Sigmoid colon (tissue), 4 donors: ENCODE measurements around the gene NOP14.
"Not testable (repeated sequence)": the region's sequence is repeated elsewhere in the genome, so short reads cannot be mapped to it uniquely, and the experiment has no call there.

Source experiments
- EP300 ChIP-seq, 4 donors: sonication (generic); formaldehyde crosslinking; IDR thresholded peaks; one replicate each; pipeline ENCODE4 v1.6.1; 2017; ENCODE audit warnings: antibody characterized with exemption in 4 of 4
- POLR2A ChIP-seq, 2 donors: fragments of 450-650 bp; IDR thresholded peaks; one replicate each; pipeline ENCODE4 v1.6.1; 2016; ENCODE audit warnings: antibody characterized with exemption in 2 of 2, mild to moderate bottlenecking in 2 of 2, moderate library complexity in 2 of 2
- TF ChIP-seq, protein P1 (sequence below), 4 experiments: fragments of 450-650 bp in 3 of 4; fragments of 200-600 bp in 1 of 4; IDR thresholded peaks; one replicate each; pipeline ENCODE4 v1.5.1; 2016 to 2019; ENCODE audit warnings: antibody characterized with exemption in 4 of 4, mild to moderate bottlenecking in 3 of 4, moderate library complexity in 2 of 4

DNA sequence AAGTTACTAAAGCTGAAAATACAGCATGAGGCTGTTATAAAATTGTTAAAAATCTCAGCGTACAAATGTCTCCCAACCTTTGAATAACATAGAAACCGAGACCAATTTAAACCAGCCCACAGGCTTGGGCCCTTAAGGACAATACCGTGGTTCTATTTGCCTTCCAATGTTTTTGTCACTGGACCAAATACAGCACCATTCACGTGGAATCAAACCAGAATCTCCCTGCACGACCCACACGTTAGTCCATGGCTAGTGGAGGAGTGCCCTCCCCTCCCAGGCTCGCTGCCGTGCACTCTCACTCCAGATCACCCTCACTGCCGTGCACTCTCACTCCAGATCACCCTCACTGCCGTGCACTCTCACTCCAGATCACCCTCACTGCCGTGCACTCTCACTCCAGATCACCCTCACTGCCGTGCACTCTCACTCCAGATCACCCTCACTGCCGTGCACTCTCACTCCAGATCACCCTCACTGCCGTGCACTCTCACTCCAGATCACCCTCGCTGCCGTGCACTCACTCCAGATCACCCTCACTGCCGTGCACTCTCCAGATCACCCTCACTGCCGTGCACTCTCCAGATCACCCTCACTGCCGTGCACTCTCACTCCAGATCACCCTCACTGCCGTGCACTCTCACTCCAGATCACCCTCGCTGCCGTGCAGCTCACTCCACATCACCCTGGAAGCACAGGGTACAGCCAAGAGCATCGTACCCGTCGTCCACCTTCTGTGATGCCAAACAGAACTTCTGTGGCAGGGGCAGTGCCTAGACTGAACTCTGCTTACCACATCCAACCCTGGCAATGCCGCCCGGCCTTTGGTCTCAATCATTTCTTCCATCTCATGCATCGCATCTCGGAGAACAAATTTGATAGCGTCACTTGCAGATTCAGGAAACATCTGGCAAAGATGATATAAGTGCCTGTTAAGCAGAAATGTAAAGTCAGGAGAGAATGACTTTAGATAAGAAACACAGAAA is 17.3 kb downstream of the NOP14 start:
- TF ChIP-seq POLR2A, EP300 (IDR thresholded peaks at IDR 0.05): not testable (repeated sequence)
- TF ChIP-seq, protein P1, sequence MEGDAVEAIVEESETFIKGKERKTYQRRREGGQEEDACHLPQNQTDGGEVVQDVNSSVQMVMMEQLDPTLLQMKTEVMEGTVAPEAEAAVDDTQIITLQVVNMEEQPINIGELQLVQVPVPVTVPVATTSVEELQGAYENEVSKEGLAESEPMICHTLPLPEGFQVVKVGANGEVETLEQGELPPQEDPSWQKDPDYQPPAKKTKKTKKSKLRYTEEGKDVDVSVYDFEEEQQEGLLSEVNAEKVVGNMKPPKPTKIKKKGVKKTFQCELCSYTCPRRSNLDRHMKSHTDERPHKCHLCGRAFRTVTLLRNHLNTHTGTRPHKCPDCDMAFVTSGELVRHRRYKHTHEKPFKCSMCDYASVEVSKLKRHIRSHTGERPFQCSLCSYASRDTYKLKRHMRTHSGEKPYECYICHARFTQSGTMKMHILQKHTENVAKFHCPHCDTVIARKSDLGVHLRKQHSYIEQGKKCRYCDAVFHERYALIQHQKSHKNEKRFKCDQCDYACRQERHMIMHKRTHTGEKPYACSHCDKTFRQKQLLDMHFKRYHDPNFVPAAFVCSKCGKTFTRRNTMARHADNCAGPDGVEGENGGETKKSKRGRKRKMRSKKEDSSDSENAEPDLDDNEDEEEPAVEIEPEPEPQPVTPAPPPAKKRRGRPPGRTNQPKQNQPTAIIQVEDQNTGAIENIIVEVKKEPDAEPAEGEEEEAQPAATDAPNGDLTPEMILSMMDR (IDR thresholded peaks at IDR 0.05): not testable (repeated sequence)
